DMS53 (cell line): ENCODE data around the gene ANTXR1.

Source experiments
- DNase-seq: peaks from one replicate; lab custom pipeline; 2025; lab: John Stamatoyannopoulos, UW

The ANTXR1 gene

DNA sequence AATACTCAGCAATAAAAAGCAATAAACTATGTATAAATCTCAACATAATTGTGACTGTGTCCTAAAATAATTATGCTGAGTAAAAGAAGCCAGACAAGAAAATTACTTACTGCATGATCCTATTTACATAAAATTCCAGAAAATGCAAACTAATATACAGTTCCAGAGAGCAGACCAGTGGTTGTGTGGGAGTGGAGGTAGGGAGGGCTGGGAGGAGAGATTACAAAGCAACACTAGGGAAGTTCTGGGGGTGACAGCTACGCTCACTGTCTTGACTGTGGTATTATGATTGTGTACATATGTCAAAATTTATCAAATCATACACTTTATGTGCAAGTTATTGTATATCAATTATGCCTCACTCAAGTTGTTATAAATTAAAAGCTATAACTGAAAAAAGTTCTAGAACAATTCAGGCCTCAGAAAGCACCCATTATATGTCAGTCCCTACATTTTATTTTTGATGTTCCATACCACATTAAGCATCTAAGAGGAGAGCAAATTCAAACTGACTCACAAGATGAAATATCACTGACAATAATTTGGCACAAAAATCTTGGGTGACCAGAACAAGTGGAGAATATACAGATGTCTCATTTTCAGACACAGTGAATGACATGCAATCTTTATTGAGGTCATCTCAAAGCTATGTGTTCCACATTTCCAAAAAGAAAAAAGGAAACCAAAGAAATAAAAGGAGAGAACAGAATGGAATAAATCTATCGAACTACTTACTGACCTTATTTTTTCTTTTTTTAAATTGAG is 85.1 kb downstream of the ANTXR1 start:
- no peak for DNase-seq

DNA sequence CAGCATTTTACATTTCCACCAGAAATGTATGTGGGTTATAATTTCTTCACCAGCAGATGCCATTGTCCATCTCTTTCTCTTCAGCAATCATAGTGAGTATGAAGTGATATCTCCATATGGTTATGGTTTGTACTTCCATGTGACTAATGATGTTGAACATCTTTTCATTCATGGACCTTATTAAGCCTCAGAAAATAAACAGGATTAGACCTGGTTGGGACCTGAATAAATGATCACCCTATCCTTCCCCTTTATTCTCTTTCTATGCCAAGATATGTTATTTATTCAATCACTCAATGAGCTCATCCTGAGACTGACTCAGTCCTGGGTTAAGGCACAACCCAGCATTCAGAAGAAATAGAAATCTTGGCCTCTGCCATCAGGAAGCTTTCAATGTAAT is 86.6 kb downstream of the ANTXR1 start:
- DNase-seq, result no peak

DNA sequence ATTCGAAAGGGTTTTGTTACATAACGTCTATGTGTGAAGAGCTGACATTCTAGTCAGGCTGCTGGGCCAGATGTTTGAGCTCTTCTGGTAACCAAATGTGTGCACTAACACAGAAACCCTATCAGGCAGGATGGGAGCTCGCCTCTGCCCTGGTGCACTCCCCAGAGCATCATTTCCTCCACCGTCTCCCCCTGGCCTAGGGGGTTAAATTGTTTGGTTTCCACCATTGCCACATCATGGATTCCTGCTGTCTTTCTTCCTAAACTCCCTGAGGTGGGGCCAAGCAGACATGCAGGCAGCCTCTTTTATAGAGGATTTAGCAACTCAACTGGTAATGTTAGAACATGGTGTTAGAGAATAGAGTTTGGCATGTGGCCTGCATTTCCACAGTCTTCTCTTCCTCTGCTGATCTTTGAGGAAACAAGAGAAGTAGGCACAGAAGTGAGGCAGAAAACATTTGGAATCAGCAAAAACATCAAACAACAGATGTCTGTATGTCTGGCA is 87.3 kb downstream of the ANTXR1 start:
- no peak for DNase-seq

DNA sequence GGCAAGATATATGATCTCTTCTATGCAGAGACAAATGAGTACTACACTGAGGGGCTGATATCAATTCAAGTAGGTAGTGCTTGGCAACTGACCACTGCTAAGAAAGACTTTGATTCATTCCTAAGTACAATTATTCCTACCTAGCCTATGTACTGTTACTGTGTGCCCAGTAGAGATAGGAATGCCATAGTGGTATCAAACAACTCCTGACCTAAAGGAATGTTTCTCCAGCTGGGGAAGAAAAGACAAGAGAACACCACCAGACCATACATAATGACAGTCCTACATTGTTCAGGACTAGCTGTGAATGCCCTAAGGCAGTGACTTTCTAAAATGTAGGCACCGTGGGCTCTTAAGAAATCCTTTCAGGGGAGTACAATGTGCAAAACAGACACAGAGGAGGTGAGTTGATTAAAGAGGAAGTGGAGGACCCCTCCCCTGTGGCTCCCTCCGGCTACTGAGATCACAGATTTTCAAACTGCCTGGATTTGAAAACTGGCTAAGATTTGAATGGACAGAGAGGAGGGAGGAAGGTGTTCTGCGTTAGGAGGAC is 89.1 kb downstream of the ANTXR1 start:
- DNase-seq, result no peak

DNA sequence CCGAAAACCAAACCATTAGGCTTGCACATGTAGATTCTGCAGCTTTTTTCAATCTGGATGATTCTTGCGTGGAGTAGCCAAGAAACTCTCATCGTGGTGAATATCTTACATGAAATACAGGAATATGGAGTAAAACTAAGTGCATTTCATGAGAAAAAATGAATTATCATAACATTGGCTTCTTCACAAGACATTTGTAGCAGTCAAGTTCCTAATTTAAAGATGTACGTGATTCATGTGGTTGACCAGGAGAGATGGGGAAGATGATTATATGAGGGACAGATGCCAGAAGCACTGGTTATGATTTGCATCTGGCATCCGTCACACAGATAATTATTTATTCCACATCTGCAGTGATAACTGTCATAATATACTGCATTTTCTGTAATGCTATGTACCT is 90.4 kb downstream of the ANTXR1 start:
- DNase-seq, result no peak

DNA sequence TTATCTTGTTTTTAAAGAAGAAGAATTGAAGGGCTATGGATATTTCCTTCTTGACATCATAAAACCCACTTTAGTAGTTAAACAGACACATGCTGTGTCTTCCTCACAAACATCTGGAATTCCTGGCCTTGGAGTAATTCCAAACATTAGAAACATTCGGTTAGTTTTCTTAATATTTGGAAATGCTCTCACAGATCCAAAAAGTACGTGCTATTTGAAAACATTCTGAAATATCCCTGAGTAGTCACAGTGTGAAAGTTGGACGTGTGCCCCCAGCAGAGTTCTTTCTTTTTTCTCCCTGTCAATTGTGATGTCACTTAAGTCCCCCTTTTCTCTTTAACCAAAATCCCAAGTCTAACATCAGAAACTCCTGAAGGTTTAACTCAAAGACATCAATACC is 91.3 kb downstream of the ANTXR1 start:
- DNase-seq, result no peak

DNA sequence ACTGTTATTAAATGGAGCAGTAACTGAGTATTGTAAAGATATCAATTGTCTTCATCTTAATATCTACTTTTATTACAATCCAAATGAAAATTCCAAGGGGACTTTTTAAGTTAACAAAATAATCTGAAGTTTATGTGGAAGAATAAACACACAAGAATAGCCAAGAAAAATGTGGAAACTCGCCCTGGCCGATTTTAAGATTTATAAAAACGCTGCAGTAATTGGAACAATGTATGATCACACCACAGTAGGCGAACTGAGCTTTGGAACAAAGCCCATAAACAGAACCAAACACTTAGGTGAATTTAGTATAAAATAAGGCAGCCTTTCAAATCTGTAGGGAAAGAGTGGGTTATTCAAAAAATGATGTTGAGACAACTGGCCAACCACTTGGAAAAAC is 96.3 kb downstream of the ANTXR1 start:
- DNase-seq, result no peak

DNA sequence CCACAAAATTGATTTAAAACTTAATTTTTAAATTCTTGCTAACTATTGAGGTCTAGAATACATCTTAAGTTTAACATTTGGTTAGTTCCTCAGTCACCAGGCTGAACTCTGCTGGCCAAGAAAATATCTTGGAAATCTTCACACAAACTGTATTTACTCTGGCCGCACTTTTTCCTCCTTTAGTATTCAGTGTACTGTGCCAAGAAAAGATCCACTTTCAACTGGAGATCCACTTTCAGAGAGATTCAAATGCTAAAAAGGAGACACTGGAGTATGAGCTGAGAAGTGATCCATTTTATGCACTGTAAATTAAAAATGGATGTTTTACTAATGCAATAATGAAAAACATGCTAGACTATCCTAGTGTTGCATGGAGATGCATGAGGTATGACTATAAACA is 98.1 kb downstream of the ANTXR1 start:
- DNase-seq, result no peak

DNA sequence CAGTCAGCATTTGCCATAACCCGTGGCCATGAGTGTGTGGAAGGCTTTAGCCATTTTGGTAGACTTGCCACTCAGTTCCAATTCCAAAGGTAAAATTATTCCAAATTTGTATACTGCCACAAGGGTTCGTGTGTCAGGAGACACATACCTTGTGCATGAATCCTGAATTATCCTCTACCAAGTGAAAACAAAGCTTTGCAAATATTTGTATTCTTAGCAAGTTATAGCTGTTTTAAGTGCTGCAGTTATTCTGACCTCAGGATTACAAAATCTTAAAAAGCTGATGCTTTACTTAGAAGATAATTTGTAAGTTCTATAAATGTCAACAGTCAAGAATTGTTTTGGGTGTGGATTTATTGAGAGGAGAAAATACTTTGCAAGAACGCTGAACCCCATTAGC is 100.6 kb downstream of the ANTXR1 start:
- no peak for DNase-seq

DNA sequence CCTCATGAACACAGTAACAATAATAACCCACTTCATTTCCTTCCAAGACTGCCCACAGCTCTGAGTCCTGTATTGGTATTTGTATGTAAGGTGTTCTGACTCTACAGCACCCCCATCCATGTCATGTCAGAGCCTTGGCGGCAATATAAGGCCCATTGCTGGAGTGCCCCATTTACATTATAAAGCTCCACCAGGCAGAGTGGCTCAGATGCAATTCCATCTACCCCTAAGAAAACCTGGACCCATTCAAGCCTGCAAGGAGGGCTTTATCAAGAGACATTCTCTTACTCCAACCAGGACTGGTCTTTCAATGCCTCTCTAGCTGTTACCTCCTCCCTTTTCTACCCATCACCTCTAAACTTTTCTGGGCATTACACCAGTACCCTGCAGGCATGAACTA is 101.6 kb downstream of the ANTXR1 start:
- no peak for DNase-seq

DNA sequence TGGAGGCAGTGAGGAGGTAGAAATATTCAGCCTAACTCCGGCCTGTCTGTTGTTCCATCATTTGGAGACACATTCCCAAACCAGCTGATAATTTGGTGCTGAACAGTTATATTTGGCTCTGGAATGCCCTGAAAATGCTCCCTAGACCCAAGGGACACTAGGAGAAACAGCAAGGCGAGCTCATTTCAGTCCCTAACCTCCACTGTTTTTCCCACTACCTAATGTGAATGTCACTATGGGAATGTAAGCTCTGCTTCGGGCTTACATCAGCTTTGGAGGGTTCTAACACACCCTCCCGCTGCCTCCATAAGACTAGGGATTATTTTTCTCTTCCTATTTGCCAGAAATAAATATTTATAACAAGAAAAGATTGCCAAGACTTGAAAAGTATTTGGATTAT is 103.5 kb downstream of the ANTXR1 start:
- no peak for DNase-seq

DNA sequence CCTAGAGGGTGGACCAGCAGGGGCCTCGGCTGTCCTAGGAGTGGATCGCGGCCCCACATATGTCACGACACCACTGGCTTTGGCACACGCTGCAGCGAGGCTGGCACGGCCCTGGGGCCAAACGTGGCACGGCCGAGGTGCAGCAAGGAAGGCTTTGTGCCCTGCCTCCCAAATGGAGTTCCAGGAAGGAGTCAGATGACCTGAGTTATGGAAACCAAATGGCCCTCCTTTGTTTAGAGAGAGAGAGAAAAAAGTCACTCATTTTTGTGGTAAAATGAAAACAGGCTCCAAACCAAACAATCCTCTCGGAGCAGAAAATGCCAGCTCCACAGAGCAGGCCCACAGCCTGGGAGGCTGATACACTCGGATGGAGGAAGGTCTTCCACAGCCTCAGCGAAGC is 105.6 kb downstream of the ANTXR1 start:
- DNase-seq, result no peak

DNA sequence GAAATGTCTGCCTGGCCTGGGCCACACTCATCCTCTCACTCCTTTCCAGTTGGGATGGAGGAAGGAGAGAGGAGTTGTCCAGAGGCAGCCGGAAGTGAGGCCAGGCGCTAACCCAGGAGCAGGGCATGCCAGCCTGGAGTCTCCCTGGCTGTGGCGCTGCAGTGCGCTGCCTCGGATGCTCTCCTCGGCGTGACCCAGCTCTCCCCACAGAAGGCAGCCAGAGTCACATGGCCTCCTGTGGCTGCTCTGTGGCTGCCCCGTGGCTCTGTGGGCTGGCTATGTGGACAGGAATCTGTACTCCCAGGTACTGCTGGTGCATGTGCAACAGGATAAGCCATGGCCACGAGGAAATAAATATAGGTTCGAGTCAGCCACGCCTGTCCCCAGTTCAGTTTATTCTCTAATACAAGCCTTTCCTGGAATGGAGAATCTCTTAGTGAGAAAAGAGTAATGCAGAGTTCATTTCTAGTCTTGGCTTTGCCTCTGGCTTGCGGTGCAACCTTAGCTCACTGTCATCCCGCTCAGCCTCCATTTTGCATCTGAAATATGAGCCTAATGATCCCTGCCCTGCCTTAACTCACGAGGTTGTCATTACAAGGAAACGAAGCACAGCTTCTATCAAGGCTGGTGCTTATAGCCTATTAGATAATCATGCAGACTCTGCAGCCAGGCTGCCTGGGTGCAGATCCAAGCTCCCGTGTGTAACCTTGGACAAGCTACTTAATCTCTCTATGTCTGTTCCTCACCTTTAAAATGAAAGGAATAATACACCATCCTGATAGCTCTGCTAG is 106.3 kb downstream of the ANTXR1 start:
- no peak for DNase-seq

DNA sequence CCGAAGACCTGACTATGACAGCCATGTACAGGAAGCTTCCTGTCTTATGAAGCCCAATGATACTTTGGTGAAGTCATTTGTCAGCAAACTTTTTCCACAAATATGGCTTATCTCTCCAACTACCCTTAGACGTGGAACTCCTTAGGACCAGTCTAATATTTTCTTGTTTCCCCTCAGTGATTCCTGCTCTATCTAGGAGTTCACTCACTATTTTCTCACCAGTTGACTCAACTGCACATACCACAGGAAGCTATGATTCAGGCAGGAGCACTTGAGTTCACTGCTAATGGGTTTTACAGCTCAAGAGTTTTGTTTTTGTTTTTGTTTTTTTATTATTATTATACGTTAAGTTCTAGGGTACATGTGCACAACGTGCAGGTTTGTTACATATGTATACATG is 109.3 kb downstream of the ANTXR1 start:
- peak; percentile 22 for DNase-seq

DNA sequence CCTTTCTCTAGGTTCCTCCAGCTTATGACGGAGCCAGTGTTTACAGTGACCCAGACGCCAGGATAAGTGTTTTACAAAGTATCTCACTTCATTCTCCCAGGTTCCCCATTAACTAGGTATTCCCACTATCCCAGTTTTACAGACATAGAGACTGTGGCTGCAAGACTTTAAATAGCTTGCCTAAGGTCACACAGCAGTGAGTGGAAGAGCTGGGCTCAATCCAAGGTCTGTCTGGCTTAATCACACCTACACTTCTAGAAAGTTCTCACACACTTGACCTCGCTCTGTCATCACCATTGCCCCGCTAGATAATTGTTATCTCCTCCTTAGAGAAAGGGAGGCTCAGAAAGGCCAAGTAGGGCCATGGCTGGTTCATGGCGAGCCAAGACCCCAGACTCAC is 110.2 kb downstream of the ANTXR1 start:
- no peak for DNase-seq

DNA sequence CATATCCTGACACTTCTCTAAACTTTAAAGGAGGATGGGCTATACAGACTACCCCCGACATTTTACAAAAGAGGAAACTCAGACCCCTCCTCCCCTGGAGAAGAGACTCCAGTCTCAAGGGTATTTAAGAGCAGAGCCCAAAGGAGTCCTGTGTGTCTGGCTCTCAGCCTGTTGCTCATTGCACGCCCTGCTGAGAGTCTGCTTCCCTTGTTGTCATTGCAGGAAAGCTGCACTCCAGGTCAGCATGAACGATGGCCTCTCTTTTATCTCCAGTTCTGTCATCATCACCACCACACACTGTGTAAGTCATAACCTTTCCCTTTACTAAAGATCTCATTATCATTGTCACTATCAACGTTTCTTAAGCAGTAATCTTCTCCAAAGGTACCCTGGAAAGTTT is 111.4 kb downstream of the ANTXR1 start:
- no peak for DNase-seq

DNA sequence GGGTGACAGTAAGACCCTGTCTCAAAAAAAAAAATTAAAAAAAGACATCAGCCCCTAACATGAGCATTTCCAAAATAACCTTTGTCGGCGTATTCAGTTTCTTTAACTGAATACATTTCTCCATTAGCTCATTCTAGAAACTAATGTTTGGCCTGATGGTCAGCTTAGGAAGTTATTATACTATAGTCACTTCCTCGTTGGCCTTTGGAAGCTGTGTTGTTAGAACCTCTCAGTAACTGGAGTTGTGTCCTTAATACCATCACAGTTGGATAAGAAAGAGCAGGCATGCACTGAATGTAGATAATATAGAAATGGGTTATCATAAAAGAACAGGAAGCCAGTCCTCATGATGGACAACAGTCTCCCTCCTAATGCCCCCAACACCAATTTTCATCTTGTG is 112.8 kb downstream of the ANTXR1 start:
- no peak for DNase-seq

DNA sequence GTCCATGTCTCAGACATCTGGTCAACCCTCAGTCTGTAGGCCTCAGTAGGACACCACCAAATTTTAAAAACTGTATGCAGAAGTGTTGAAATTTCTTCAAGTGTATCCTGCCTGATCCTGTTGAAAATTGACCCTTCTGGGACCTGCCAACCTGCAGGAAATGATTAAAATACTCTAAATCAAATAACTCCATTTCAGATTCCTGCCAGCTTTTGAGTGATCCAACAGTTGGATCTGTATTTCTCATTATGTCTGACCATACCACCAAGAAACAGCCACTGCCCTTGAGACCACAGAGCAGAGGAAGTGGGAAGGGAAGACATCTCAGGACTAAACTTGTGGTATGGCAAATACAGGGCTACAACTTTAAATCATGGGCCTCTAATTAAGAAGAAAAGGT is 113.4 kb downstream of the ANTXR1 start:
- no peak for DNase-seq

DNA sequence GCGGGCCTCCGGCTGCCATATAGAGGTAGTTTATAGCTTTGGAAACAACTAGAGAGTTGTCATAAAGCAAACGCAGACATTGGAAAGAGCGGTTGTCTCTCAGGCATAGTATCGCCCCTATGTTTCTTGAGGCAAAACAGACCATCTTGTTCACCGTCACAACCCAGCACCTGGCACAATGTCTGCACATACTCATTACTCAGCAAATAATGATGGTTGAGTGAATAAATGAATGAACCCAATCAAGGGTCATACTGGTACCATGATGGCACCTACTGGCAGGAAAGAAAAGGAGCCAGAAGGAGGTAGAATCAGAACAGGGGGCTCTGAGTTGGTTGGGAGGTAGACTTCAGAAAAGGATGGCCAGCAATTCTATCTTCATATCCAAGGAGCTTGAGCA is 118.5 kb downstream of the ANTXR1 start:
- no peak for DNase-seq

DNA sequence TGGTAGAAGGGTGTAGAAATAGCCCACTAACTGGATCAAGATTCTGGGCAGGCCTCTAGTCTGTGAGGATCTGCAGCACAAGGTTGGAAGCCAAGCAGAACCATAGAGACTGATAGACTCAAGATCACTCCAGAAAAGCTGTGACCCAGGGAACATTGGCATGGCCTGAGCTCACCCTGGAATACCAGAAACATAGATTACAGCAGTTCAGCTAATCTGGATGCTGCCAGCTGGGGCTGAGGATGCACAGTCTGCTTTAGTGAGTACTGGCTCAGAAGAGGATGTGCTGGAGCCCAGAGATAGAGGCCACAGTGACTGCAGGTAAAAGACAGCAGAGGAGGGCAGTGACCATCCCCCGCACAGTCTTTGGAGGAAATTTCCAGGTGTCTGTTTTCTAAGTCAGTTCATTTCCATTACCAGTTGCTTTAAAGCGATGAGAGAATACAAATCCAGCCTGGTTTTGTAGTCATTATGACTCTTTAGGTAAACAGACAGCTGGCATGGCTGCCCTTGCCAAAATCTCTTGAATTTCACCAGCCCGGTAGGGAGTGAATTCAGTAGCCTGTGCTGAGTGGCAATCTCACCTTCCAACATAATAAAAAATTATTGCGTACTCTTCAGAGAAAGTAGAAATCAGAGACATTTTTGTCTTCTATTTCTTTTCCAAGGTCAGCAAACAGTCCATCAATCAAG is 119.2 kb downstream of the ANTXR1 start:
- peak; percentile 50 for DNase-seq

DNA sequence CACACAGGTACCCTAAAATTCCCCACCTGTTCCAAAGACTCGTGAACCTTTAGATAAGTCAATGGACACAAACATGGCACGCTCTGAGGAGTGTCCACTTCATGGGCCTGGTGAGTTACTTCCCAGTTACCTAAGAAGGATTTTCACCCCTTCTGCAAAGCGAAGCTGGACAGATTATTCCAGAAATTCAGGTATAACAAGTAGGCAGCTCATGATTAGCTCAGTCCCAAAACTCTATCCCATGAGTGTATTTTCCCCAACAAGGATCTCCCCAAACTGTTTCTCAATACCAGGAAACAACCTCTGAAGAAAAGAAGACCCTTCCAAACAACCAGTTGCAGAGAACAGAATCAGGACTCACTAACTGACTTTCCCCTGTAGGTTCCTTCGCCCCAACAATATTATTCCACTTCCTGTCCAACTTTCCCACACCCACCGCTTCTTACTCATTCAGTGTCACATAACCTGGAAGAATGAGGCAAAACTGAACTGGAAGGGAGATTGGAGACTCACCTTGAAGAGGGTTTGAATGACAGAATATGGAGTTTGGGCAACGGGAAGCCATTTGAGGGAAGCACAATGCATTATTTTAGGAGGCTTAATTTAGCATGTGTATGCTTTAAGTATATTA is 120.1 kb downstream of the ANTXR1 start:
- no peak for DNase-seq

DNA sequence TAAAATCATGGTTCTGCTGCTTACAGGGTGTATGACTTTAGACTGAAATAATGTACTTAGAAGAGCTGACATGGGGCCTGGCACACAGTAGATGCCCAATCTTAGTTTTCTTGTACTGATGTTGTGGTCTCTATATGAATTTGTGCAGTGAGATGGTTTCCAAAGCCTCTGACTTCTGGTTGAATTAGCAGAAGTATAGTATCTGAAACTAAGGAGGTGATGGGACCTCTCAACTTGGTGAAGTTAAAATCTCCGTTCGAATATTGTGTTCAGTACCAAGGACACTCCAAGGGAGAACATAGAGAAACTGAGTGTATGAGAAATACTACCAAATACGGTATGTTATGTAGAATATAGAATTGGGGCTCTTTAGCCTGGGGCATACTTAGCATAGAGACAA is 120.9 kb downstream of the ANTXR1 start:
- DNase-seq, result no peak
